BJ (cell line): Measurements from ENCODE around the gene LEFTY1. TPM values are rescaled to one million over a fixed set of nuclear protein-coding genes. Genes with fewer than 3 reads are reported as not detected.

Source experiments
- CTCF ChIA-PET: fragments of 350-600 bp; formaldehyde crosslinking; extraction: SDS; loops from one replicate; lab custom pipeline; 2021; ENCODE audit warnings: antibody characterized with exemption, inconsistent platforms; lab: Yijun Ruan, JAX
- POLR2A ChIA-PET: fragments of 300-600 bp; sonication (Branson Sonifier 250); formaldehyde crosslinking; extraction: SDS; loops from one replicate; lab custom pipeline; 2021; ENCODE audit warnings: antibody characterized with exemption; lab: Charles Lee
- DNase-seq: peaks from one replicate; pipeline ENCODE4 v3.0.0-alpha.2; 2011; ENCODE audit warnings: low read depth
- H3K27me3 ChIP-seq: 2 replicates; pipeline ENCODE4 v1.6.0; 2011; ENCODE audit warnings: low read length; ENCODE audit not compliant: control insufficient read depth, insufficient read depth
- H3K36me3 ChIP-seq: 2 replicates; pipeline ENCODE4 v1.5.1; 2011; ENCODE audit warnings: low read length; ENCODE audit not compliant: control insufficient read depth, insufficient read depth
- H3K4me3 ChIP-seq: 2 replicates; pipeline ENCODE4 v1.5.1; 2011; ENCODE audit warnings: low read depth, mild to moderate bottlenecking, control low read depth, low read length
- CTCF ChIP-seq: IDR thresholded peaks from 2 replicates; pipeline ENCODE4 v1.5.1; 2011; ENCODE audit warnings: low read depth, mild to moderate bottlenecking, control low read depth, inconsistent platforms, low read length, moderate library complexity; ENCODE audit not compliant: insufficient read depth
- polyA plus RNA-seq: library from polyadenylated mRNA; depleted of rRNA; stranded (reverse); fragments of >200 nt; gene quantifications from 2 replicates; pipeline ENCODE4 v1.2.3, GENCODE V29; 2011

LEFTY1 gene
- polyA plus RNA-seq, 1 experiment: 0.10 TPM

GRCh38 chr1:225851805-225852204 lies 37.1 kb downstream of the LEFTY1 start:
- peaks cover 26% of the 10 kb centered on the region for H3K36me3 ChIP-seq
- DNase-seq: no peak
- ChIA-PET CTCF (interaction anchor here (1.6 to 1.8 kb wide), 2 partner anchors 373 to 377 kb away, joined by 3 to 4 read pairs; no protein-coding TSS in a partner anchor), POLR2A (no interaction called here)
- H3K27me3 ChIP-seq: no peaks in the 10 kb centered on the region
- no peak overlapping the region for H3K4me3 ChIP-seq
- no peak for TF ChIP-seq CTCF

GRCh38 chr1:225850370-225850769 lies 38.6 kb downstream of the LEFTY1 start:
- POLR2A ChIA-PET: no interaction called here
- DNase-seq: no peak
- Histone ChIP-seq H3K4me3 (no peak overlapping the region), H3K27me3 (no peaks in the 10 kb centered on the region), H3K36me3 (peaks cover 29% of the 10 kb centered on the region)
- no peak for TF ChIP-seq CTCF
- CTCF ChIA-PET: interaction anchor here (1.6 kb wide), 1 partner anchor 375 kb away, joined by 3 read pairs; no protein-coding TSS in a partner anchor

- ChIA-PET POLR2A (no interaction called here), CTCF (interaction anchor here (2.1 kb wide), 1 partner anchor 368 kb away, joined by 5 read pairs; no protein-coding TSS in a partner anchor)
- no peak for DNase-seq
- Histone ChIP-seq H3K36me3 (peaks cover 31% of the 10 kb centered on the region), H3K27me3 (no peaks in the 10 kb centered on the region), H3K4me3 (no peak overlapping the region)
- no peak for TF ChIP-seq CTCF
Measured at GRCh38 chr1:225849925-225850324, 39.0 kb downstream of the LEFTY1 start.

- TF ChIP-seq CTCF: no peak
- no peaks in the 10 kb centered on the region for H3K27me3 ChIP-seq
- no peak for DNase-seq
- H3K4me3 ChIP-seq: no peak overlapping the region
- ChIA-PET CTCF (interaction anchor here (0.7 to 2.1 kb wide), 3 partner anchors 70 to 373 kb away, joined by 3 to 16 read pairs (median 5); no protein-coding TSS in a partner anchor), POLR2A (no interaction called here)
- peaks cover 28% of the 10 kb centered on the region for H3K36me3 ChIP-seq
Measured at GRCh38 chr1:225848030-225848955, 40.7 kb downstream of the LEFTY1 start.

GRCh38 chr1:225847610-225848009 lies 41.3 kb downstream of the LEFTY1 start:
- Histone ChIP-seq H3K36me3 (peaks cover 23% of the 10 kb centered on the region), H3K27me3 (no peaks in the 10 kb centered on the region), H3K4me3 (no peak overlapping the region)
- ChIA-PET POLR2A (no interaction called here), CTCF (interaction anchor here (1.2 to 5.8 kb wide), 5 partner anchors 10 to 372 kb away, joined by 3 to 57 read pairs (median 10); no protein-coding TSS in a partner anchor)
- DNase-seq: no peak
- no peak for TF ChIP-seq CTCF
